GM10266 (cell line): ENCODE results near the gene EIF4E.

Source experiments
- DNase-seq: peaks from one replicate; pipeline ENCODE4 v3.0.0; 2012; ENCODE audit errors: extremely low spot score
- TF ChIP-seq, protein P1 (sequence below): IDR thresholded peaks from 2 replicates; pipeline ENCODE4 v1.5.1; 2012; ENCODE audit warnings: mild to moderate bottlenecking, low read depth; ENCODE audit not compliant: control insufficient read depth, insufficient read depth; ENCODE audit errors: missing control alignments

EIF4E gene

DNA sequence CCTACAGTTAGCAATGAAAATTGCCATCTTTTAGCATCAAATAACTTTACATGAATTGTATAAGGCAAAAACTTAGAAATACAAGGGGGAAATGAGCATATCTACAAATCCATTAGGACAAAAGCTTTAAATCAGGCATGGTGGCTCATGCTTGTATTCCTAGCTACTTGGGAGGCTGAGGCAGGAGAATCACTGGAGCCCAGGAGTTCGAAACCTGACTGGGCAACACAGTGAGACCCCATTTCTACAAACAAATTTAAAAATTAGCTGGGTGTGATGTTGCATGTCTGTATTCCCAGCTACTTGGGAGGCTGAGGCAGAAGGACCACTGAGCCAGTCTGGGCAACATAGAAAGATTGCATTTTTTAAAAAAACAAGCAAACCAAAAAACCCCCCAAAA, 61.3 kb downstream of the EIF4E start:
- no peak for DNase-seq
- TF ChIP-seq, protein P1, sequence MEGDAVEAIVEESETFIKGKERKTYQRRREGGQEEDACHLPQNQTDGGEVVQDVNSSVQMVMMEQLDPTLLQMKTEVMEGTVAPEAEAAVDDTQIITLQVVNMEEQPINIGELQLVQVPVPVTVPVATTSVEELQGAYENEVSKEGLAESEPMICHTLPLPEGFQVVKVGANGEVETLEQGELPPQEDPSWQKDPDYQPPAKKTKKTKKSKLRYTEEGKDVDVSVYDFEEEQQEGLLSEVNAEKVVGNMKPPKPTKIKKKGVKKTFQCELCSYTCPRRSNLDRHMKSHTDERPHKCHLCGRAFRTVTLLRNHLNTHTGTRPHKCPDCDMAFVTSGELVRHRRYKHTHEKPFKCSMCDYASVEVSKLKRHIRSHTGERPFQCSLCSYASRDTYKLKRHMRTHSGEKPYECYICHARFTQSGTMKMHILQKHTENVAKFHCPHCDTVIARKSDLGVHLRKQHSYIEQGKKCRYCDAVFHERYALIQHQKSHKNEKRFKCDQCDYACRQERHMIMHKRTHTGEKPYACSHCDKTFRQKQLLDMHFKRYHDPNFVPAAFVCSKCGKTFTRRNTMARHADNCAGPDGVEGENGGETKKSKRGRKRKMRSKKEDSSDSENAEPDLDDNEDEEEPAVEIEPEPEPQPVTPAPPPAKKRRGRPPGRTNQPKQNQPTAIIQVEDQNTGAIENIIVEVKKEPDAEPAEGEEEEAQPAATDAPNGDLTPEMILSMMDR: no peak

DNA sequence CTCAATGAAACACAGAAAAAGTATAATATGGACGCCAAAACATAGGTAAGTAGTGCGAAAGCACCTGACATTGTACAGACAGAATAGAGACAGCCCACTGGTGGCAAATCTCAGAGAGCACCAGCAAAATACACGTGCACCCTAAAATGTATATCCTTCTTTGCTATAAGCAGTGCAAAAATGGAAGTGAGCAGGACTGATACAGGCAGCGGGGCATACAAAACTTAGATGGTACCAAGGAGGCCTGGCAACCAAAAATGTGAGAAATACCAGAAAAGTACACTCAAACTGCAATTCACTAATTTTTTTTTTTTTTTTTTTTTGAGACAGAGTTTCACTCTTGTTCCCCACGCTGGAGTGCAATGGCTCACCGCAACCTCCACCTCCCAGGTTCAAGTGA, 63.9 kb downstream of the EIF4E start:
- DNase-seq: no peak
- TF ChIP-seq, protein P1: no peak

DNA sequence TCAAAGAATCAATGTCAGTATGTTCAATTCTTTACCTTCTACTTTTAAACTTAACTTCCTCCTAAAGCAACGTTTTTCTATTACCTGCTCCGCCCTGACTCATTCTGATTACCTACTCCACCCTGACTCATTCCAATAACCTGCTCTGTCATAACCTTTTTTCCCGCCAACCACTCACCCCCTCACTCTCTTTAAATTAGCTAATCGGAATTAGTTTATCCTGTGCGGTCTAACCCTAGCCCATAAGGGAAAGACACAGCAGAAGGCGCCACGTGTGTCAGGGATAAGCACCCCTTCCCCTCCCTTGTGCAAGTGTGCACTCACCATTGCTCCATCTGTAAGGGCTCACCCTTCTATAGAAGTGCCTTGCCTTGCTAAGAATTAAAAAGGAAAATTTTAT, 64.4 kb downstream of the EIF4E start:
- no peak for DNase-seq
- TF ChIP-seq, protein P1: no peak

DNA sequence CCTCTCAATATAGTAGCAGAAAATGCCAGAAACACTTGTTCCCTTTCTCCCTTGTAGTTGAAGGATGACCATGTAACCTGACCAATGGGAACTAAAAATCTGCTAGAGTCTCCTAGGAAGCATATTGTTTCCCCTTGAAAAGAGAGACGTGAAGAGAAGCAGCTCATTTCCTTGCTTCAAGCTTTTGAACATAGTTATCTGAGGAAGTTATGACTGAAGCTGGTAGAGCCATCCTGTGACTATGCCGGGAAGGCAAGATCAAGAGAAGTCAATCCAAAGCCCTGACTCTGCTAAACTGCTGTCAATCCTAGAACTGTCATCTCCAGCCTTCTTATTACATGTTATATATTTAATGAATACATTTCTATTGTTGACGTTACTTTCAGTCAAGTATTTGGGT, 66.6 kb downstream of the EIF4E start:
- DNase-seq: no peak
- TF ChIP-seq, protein P1: no peak

DNA sequence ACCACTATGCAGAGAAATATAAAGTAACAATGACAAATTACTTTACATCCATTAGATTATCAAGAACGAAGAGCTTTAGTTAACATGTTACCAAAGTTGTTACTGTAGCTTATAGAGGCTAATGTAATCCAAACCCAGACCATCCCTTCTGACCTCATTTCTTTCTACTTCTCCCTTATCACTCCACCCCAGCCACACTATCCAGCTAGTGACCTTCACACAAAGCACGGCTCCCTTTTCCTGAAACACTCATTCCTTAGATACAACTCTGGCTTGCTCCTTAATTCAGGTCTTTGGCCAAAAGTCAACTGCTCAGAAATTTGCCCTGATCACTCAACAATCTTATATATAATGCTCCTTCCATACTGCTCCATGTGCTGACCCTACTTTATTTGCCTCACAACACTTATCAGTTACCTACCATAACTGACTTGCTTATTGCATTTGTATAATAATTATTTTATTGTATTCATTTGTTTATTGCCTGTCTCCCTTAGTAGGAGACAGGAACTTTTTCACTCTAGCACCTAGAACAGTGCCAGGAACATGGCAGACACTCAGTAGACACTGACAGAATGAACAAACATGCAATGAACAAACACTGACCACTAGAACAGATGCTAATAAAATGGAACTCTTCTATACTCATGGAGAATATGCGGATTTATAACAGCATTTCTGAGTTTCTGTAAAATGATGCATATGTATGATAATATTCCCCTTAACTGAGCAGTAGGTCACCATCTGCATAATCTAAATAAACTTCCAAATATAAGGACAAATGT, 67.6 kb downstream of the EIF4E start:
- DNase-seq: no peak
- TF ChIP-seq, protein P1: no peak

DNA sequence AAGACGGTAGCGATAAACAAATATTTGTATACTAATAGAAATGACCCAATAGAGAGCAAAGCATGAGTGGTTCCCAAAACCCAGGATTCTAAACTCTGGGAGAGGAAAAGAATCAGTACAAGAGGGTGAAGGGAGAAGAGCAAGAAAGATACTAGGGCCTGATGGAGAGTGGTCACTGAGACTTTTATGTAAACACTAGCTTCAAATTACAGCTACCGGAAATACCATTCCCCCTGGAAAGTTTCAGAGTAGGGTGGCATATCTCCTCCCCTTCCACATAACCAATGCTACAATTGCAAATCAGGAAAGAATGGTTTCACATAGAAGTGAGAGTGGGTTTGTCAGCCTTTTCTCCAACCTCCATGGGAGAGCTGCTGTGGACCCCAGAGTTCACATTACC, 77.1 kb downstream of the EIF4E start:
- no peak for DNase-seq
- TF ChIP-seq, protein P1: no peak

DNA sequence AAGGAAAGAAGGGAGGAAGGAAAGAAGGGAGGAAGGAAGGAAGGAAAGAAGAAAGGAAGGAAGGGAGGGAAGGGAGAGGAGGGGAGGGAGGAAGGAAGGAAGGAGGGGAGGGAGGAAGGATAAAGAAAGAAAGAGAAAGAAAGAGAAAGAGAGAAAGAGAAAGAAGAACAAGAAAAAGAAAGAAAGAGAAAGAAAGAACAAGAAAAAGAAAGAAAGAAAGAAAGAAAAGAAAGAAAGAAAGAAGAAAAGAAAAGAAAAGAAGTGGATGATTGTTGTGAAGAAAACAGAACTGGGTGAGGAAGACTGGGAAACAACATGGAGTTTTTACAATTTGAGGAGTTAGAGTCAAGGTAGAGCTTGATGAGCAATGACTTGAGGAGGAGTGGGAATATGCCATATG, 78.0 kb downstream of the EIF4E start:
- TF ChIP-seq, protein P1: no peak
- no peak for DNase-seq
